ENCODE data around the gene EOGT. TPM values are rescaled to one million over a fixed set of nuclear protein-coding genes. Genes with fewer than 3 reads are reported as not detected.

The EOGT gene
- polyA plus RNA-seq, 3 donors from 2014 or later = 3.2 to 4.4 (median 3.9) TPM

Other genes with a start within 250 kb of the EOGT start
- not detected for gene TAFA4, start 81.1 kb downstream of the EOGT start, polyA plus RNA-seq
- 10 to 100 TPM; 18.5 to 41.0 (median 22.4) TPM for gene TMF1, start 38.6 kb upstream of the EOGT start, polyA plus RNA-seq
- 100 to 1,000 TPM in 1 of 3 donors, 10 to 100 TPM in 2; 45.3 to 110 (median 47.1) TPM for gene UBA3, start 66.7 kb upstream of the EOGT start, polyA plus RNA-seq
- 100 to 1,000 TPM; 423 to 653 (median 503) TPM for gene ARL6IP5, start 71.3 kb upstream of the EOGT start, polyA plus RNA-seq
- gene LMOD3, start 108.9 kb upstream of the EOGT start, polyA plus RNA-seq = under 1 TPM in 2 of 3 donors, not detected in 1; 0.08 to 0.13 TPM